Left ventricle myocardium superior (tissue), 1 donor: Measurements from ENCODE around the gene ZNF277. TPM values are rescaled to one million over a fixed set of nuclear protein-coding genes. Genes with fewer than 3 reads are reported as not detected.

Experiments
- ATAC-seq: fragments of 200-7000 bp; cut with Tn5 transposase; one replicate; pipeline ENCODE4 v1.9.1; 2020; ENCODE audit warnings: mild to moderate bottlenecking, moderate library complexity
- DNase-seq: peaks from one replicate; pipeline ENCODE4 v3.0.0-alpha.2; 2020
- intact Hi-C: fragments of 100-400 bp; cut with micrococcal nuclease; formaldehyde crosslinking; loops from one replicate; pipeline ENCODE4 v1.11.0; 2022
- long read RNA-seq: library from polyadenylated mRNA; unstranded; transcript quantifications from one replicate; pipeline ENCODE4 v2.0.0, GENCODE V29; 2021
- total RNA-seq: library from RNA; stranded (reverse); fragmentation: NEBNext Ultra II Directional; extraction: Animal tissue kit (Norgen Biotek cat#: 25700); gene quantifications from one replicate; pipeline ENCODE4 v1.2.1, GENCODE V29; 2021
- donor health status: DM: no; HTN: yes; CAD: no; lungs with severe emphysema.

ZNF277 gene, protein sequence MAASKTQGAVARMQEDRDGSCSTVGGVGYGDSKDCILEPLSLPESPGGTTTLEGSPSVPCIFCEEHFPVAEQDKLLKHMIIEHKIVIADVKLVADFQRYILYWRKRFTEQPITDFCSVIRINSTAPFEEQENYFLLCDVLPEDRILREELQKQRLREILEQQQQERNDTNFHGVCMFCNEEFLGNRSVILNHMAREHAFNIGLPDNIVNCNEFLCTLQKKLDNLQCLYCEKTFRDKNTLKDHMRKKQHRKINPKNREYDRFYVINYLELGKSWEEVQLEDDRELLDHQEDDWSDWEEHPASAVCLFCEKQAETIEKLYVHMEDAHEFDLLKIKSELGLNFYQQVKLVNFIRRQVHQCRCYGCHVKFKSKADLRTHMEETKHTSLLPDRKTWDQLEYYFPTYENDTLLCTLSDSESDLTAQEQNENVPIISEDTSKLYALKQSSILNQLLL
- 17.0 TPM for total RNA-seq
- long read RNA-seq, transcript ZNF277-201 (12 exons, 1,849 nt), result major isoform, 12 of 24 reads
- long read RNA-seq, partial matches to known transcripts, result 1 of 24 reads
- long read RNA-seq, other reads (novel, unspliced or antisense), result 9 of 24 reads

DNA sequence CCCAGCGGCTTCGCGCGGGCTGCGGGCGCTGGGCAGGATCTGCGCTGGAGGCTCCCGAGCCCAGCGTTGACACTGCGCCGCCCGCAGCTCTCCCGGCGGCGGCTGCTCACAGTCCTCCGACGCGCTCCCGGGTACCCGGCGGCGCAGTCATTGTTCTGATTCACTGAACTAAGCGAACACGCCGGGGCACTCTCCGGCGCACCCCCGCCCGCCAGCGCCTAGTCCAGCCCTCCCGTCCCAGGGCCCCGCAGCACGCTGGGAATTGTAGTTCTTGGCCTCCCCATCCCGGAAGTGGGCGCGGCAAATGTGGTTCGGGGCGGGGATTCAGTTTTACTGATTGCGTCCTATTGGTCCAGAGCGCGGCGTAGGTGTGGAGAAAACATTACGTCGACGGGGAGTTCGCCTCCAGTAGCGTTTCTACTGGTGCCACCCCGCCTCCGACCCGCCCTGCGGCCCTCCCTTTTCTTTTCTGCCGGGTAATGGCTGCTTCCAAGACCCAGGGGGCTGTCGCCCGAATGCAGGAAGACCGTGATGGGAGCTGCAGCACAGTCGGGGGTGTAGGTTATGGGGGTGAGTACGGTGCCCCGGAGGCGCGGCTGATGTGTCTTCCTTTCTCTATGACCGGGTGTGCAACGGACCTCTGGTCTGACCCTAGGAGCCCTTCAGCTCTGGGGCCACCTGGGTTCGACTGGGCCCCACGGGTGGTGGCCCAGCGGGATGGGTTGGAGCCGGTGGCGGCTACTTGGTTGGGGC, at the start of gene ZNF277, which contains the start of gene DOCK4:
ZNF277 (plus strand) TSS at position 458 of the 753 bp plus-strand sequence; CDS start at position 480, 22 bp downstream.
DOCK4 (minus strand) TSS at position 162 of the 753 bp plus-strand sequence. CDS start 261 bp downstream, outside the sequence.
- intact Hi-C loops, result no loop called here

DNA sequence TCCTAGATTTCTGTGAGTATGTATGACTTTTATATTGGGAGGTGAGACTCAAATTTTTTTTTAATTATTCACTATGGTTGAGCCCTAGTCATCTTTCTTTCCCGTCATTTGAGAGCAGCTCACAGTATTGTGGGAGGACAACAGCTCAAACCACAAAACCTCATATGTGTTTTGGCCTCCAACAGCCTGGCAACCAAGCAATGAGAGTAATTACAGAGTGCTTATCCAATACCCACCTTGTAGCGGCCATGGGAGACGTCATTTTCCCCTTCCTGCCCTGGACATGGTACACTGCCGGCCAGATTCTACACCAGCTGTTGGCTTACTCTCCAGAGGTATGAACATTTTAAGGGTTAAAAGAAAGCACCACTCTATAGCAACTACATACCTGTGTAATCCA, 49.4 kb upstream of the ZNF277 start:
- intact Hi-C loops, result no loop called here
- ATAC-seq (no peak), DNase-seq (no peak)

More for the DNA sequence above, at the start of gene ZNF277, which contains the start of gene DOCK4:
- DNase-seq (peak; percentile 99), ATAC-seq (peak; percentile 96)

DNA sequence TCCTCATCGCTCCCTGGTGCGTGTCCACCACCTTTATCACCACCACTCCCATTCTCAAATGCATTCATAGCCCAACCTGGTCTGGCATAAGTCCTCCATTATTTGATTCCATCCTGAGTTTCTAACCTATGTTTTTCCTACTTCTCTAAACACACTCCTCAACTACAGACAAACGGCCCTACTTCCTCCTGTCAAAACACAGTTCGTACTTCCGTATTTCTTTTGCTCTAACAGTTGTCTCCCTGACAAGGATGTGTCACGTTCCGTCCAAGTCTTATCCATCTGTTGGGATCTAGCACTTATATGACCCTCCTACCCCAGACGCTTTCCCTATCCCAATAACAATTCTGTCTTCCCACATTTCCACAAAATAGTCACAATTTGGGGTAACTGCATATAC, 47.1 kb upstream of the ZNF277 start:
- intact Hi-C loops, result no loop called here
- no peak for DNase-seq
- no peak for ATAC-seq

DNA sequence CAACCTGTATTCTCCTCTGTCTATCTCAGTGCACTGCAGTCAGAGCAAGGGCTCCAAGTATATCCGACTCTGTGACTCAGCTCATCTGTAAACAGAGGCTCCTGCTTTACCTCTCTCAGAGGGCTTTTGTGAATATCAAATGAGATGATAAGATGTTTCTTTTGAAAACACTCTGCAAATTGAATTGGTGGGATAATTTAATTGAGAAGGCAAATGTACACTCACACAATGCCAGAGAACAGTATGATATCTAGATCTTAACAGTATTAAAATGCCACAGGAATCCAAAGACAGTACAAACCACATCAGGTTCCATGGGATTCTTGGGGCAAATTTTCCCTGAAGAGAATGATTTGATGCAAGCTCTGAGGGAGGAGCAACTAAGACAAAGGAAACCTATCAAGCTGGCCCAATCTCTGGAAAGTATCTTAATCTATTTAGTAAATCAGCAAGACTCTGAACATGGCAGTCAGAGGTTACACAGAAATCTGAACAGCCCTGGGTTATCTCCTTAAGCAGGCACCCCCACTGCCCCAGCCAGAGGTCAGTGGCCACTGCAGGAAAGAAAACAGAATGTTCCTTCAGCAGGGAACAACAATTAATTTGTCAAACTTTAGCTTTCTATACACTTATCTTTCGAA, 46.2 kb upstream of the ZNF277 start:
- no peak for DNase-seq
- intact Hi-C loops, result no loop called here
- ATAC-seq, result no peak

DNA sequence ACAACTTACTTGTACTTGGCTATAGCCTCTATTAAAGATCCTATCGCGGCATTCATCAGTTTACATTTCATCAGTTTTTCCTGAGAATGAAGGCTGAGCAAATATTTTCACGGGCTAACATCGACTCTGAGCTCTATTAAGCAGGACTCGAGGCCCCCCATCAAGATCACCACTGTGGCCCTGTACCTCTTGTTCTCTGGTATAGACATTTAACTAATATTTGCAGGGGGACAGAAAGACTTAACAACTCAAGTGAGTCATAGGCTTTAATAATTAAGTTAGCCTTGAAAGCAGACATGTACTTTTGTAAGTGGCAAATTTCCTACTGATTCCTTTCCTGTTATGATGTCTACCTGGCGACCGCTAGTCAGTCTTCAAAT, 45.7 kb upstream of the ZNF277 start:
- intact Hi-C loops, result no loop called here
- ATAC-seq, result no peak

DNA sequence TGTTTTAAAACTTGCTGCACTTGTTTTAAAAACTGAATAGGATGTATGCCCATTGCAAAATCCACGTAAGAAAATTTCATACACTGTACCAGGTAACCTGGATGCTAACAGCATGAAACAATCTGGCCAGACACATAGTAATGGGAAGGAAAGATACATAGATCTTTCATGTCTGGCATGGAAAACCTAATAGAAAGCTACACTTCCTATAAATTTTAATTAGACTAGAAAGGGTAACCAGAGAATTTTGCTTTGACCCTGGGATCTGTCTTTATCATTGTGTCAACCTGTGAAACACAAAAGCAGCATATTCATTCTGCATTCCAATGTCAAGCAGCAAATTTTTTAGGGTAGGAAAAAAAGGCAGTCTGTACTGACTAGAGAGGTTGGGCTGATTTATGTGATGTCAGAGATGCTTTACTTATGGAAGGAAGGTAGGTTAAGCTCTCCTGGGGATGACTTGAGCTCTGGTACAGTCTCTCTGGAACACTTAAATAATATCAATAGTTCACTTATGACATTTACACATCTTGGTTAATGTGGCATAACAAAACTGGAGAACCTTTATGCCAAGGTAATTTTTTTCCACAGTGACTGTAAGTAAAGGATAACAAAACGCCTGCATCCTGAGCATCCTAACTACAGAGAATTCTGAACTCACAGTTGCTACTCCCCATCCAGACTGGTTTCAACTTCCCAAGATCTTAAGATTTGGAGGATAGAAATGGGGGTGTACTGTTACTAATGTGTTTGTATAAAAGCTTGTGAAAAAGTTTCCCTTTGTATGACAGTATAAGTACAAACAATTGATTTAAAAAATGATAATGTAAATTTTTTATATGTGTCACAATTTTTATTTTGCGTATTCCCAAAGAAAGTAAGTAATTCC, 45.0 kb upstream of the ZNF277 start:
- DNase-seq, result no peak
- ATAC-seq, result no peak
- intact Hi-C loops, result no loop called here

More for the DNA sequence above, 45.7 kb upstream of the ZNF277 start:
- no peak for DNase-seq

DNA sequence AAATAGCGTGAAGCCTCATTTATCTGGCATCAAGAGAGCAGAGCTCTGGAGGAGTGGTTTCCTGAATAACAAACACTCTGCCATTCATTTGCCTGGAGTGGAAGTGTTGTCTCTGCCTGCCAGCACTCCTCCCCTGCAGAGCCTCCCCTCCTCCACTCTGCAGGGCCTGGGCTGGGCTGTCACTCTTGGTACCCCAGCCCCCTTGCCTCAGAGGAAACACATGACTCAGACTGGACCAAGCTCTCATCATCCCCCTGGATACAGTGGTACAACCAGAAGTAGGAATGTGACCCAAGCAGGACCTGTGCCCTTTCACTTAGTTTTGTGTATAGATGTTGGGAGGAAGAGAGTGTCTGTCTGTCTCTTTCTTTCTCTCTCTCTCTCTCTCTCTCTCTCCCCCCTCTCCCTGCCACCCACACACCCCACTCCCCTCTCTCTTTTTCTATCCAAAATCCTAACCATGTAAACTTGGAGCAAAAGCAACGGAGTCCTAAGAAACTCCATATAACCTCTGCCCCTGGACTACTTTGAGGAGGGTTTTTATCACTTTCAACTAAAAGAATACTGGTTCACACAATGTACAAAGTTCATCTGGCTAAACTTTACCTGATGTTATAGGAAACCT, 44.2 kb upstream of the ZNF277 start:
- peak; percentile 94 for ATAC-seq
- peak; percentile 49 for DNase-seq
- intact Hi-C loops, result no loop called here

DNA sequence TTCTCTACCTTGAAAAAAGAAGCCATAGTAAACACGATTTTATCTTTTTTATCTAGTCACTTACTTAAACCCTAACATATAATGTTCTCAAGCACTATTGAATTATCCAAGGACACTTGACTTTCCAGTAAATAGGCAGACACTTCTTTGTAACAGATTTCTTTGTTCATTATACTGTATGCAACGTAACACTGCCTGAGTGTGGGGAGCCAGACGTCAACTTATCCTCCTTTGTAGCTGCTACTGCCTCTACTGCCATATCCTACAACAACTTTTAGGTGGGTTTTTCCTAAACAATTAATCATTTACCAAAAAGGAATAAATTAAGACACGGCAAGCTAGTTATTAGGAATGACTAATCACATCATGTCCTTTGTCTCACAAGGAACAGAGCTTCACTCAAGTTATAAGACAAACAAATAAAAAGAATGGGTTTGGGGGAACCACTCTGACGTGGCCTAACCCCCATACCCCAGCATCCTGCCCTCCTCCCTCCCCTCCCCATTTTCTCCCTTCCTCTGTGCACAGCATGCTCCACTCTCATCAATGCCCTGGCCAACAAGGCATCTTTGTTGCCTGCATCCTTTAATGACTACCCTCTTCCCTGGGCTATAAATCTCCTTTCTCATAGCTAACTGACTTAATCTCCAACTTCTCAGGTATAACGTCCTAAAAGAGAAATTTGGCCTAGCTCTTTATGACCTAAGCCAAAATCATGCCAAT, 43.5 kb upstream of the ZNF277 start:
- intact Hi-C loops, result no loop called here
- no peak for ATAC-seq
- DNase-seq, result no peak

DNA sequence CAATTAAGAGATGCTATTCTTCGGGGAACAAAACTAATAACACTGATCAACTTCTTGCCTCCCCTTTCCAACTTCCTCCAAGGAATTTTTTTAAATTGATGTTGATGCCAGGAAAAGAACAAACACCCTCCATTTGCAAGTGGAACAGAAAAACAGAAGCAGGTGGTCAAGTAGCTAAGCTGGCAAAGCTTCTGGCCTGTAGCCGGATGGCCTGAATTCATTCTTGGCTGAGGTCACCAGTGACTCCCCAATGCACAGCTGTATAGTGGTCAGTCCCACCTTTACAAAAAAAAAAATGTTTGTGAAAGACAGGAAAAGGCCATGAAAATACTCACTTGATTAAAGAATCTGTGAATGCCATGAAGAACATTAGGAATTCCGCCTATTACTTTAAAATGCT, 39.3 kb upstream of the ZNF277 start:
- ATAC-seq, result no peak
- intact Hi-C loops, result no loop called here
- DNase-seq, result no peak

DNA sequence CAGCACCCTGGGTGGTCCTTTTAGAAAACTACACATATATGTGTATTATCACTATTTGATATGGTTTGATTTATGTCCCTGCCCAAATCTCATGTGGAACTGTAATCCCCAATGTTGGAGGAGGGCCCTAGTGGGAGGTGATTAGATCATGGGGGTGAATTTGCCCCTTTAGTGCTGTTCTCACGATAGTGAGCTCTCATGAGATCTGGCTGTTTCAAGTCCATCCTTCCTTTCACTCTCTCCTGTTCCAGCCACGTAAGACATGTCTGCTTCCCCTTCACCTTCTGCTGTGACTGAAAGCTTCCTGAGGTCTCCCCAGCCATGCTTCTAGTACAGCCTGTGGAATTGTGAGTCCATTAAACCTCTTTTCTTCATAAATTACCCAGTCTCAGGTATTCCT, 37.6 kb upstream of the ZNF277 start:
- DNase-seq (no peak), ATAC-seq (no peak)
- intact Hi-C loops, result no loop called here

DNA sequence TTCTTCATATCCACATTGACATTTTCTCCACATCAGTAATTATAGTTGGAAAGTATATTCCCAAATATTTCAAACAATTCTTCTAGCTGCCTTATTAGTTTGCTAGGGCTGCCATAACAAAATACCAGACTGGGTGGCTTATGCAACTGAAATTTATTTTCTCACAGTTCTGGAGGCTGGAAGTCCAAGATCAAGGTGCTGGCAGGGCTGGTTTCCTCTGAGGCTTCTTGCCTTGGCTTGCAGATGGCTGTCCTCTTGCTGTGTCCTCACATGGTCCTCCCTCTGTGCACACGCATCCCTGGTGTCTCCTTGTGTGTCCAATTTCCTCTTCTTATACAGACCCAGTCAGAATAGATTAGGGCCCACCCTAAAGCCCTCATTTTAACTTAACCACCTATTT, 34.8 kb upstream of the ZNF277 start:
- ATAC-seq (no peak), DNase-seq (no peak)
- intact Hi-C loops, result no loop called here

DNA sequence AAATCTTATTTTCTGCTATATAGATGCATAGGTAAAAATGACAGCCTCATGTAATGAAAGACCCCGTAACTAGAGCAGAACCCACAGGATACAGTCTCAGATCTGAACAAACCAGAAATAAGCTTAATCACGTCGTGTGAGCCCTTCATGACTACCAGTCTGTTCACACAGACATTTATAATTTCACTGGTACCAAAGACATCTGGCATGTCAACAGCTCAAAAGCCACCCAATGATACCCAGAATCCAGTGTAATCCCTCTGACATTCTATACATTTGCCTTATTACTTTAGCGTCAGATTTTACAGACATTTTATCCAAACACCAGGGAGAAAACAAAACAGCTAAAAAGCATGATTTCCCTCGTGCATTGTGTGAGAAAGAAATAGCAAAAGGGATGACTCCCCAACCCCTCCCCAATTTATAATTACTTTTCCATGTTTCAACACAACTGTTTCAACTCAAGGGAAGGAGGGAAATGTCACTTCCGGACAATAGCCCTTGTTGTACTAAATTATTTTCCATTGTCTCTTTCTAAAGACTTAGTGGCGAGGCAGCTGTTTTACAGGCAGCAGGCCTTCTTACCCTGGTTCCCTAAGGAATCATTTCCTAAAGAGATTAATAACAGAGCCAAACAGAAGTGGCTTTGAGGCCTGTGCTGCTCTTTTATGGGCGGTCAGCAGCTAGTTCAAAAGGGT, 33.5 kb upstream of the ZNF277 start:
- ATAC-seq, result peak; percentile 76
- no peak for DNase-seq
- intact Hi-C loops, result no loop called here

DNA sequence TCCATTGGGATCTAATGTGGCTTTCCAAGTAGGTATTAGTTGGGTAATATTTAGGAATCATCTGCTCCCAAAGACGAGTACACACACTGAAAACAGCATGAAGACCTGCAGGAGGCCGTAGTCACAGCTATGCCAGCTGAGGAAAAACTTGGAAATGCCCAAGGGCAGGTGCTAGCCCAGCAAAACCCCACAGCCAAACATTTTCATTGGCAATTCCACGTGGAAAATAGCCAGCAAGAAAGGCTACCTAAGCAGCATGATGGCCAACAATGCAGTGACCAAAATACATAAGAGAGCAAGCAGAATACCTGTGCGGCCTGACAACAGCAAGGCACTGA, 33.0 kb upstream of the ZNF277 start:
- no peak for DNase-seq
- intact Hi-C loops, result no loop called here
- no peak for ATAC-seq

DNA sequence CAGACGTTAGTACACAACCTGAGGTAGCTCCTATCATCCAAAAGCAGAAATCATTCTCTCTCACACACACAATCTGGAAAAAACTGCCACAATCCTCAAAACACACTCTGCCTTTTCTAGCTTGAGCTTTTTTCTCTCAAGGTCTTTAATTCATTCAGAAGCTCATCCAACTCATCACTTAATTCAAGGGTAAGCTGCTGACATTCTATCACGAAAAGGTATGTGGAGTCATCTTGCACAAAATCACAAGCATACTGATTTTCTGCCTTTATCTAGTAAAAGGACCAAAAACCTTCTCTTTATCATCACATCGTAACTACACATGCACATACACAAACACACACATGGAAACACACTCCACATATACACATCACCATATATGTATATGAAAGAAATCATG, 32.3 kb upstream of the ZNF277 start:
- intact Hi-C loops, result no loop called here
- DNase-seq (no peak), ATAC-seq (no peak)

DNA sequence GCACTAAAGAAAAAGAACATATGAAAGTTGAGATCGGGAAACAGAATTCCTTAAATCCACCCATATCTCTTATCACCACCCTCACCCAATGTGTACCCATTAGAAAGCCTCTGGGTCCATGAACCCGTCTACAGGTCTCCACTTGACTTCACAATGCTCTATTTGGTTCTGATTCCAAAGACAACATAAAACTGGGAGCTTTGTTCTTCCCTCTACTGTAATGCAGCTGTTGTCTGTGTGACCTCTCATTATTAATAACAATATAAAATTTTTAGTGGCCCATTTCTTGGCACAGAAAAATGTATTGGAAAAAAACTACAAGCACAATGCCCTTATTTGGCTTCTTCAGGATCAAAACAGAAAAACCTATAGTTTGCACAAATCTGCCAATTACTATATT, 30.3 kb upstream of the ZNF277 start:
- intact Hi-C loops, result no loop called here
- DNase-seq (no peak), ATAC-seq (no peak)

DNA sequence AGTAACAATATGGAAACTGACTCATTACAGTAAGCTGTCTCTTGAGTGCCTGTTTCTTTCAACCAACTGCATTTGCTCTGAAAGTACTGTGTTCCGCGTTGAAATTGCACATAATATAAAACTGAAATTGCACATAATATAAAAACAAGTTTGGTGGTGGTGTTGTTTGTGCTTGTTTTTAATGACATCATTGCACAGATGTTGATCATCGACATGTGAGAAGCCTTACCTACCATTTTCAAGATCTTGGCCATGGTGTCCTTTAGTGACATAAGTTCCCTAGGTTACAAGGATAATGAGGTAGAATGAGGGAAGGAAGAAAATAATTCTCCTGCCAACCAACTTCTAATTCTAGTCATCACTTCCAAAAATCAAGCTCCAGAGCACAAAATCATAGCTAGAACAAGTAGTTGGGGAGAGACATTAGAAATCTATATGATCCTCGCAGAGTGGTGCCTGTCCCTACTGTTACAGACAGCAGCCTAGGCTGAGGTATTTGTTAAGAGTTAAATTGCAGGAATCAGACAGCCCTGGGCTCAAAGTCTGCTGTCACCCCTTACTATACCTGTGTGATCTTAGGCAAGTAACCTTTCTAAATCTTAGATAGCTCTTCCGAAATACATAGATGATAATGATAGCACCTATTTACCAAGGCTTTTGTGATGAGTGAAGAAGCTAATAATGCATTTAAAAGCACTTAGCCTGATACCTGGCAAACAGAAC, 29.6 kb upstream of the ZNF277 start:
- DNase-seq (no peak), ATAC-seq (no peak)
- intact Hi-C loops, result no loop called here

DNA sequence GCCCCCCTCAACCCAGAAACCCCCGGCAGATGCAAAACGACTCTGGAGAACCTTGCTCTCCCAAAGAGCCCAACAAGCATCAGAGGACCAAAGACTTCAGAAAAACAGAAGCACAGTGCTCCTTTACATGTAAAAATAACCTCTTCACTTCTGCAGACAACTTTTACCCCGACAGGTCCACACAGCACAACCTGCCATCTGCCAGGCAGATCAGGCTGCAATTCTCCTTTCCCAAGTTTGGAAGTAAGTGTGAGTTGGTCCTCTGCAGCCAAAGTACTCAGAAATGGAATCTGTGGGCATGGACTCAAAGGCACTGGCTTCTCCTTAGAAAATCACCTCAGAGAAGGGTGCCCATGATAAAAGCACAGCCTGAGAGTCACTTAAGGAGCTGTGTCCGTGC, 26.3 kb upstream of the ZNF277 start:
- ATAC-seq (peak; percentile 27), DNase-seq (no peak)
- intact Hi-C loops, result no loop called here
